Measurements from ENCODE around the gene PDLIM5.
"Not testable (repeated sequence)": the region's sequence is repeated elsewhere in the genome, so short reads cannot be mapped to it uniquely, and the experiment has no call there.

PDLIM5 gene

GRCh38 chr4:94472056-94472826 is 20.5 kb downstream of the PDLIM5 start:
- no peak for DNase-seq (ENCODE audit: low read depth, low spot score)
- Histone ChIP-seq H3K27ac (ENCODE audit: low read length) (no peak overlapping the region), H3K9me3 (ENCODE audit: control insufficient read depth, insufficient read depth, low read length) (no peaks in the 10 kb centered on the region), H3K4me3 (ENCODE audit: low read length) (no peak overlapping the region), H3K36me3 (ENCODE audit: control insufficient read depth, insufficient read depth, low read length) (no peaks in the 10 kb centered on the region), H3K27me3 (ENCODE audit: control insufficient read depth, insufficient read depth, low read length) (no peaks in the 10 kb centered on the region), H3K4me1 (ENCODE audit: control insufficient read depth, insufficient read depth, low read length) (no peaks in the 10 kb centered on the region)
- WGBS (ENCODE audit: insufficient coverage, insufficient read length) = no CpG with 5 or more reads among the region's 5 CpGs

GRCh38 chr4:94475050-94475449 is 23.3 kb downstream of the PDLIM5 start:
- Histone ChIP-seq H3K4me1 (ENCODE audit: control insufficient read depth, insufficient read depth, low read length) (peaks cover 1% of the 10 kb centered on the region; the same call in 1 of the 2 replicates), H3K27ac (ENCODE audit: low read length) (no peak overlapping the region), H3K9me3 (ENCODE audit: control insufficient read depth, insufficient read depth, low read length) (no peaks in the 10 kb centered on the region), H3K27me3 (ENCODE audit: control insufficient read depth, insufficient read depth, low read length) (no peaks in the 10 kb centered on the region), H3K36me3 (ENCODE audit: control insufficient read depth, insufficient read depth, low read length) (no peaks in the 10 kb centered on the region), H3K4me3 (ENCODE audit: low read length) (no peak overlapping the region)
- no CpG with 5 or more reads among the region's 2 CpGs for WGBS (ENCODE audit: insufficient coverage, insufficient read length)
- no peak for DNase-seq (ENCODE audit: low read depth, low spot score)

- no peaks in the 10 kb centered on the region for H3K27me3 ChIP-seq (ENCODE audit: control insufficient read depth, insufficient read depth, low read length)
- 100% methylated on average over 1 of the region's 2 CpGs for WGBS (ENCODE audit: insufficient coverage, insufficient read length)
- no peaks in the 10 kb centered on the region for H3K36me3 ChIP-seq (ENCODE audit: control insufficient read depth, insufficient read depth, low read length)
- peaks cover 1% of the 10 kb centered on the region; the same call in 1 of the 2 replicates for H3K4me1 ChIP-seq (ENCODE audit: control insufficient read depth, insufficient read depth, low read length)
- no peaks in the 10 kb centered on the region for H3K9me3 ChIP-seq (ENCODE audit: control insufficient read depth, insufficient read depth, low read length)
- no peak for DNase-seq (ENCODE audit: low read depth, low spot score)
- H3K4me3 ChIP-seq (ENCODE audit: low read length) = no peak overlapping the region
- H3K27ac ChIP-seq (ENCODE audit: low read length) = no peak overlapping the region
These were observed 24.1 kb downstream of the PDLIM5 start for GRCh38 chr4:94475794-94476193.

- Histone ChIP-seq H3K4me3 (ENCODE audit: low read length) (no peak overlapping the region), H3K36me3 (ENCODE audit: control insufficient read depth, insufficient read depth, low read length) (no peaks in the 10 kb centered on the region), H3K9me3 (ENCODE audit: control insufficient read depth, insufficient read depth, low read length) (no peaks in the 10 kb centered on the region), H3K27me3 (ENCODE audit: control insufficient read depth, insufficient read depth, low read length) (no peaks in the 10 kb centered on the region), H3K4me1 (ENCODE audit: control insufficient read depth, insufficient read depth, low read length) (peaks cover 1% of the 10 kb centered on the region; the same call in 1 of the 2 replicates), H3K27ac (ENCODE audit: low read length) (no peak overlapping the region)
- no CpG with 5 or more reads among the region's 2 CpGs for WGBS (ENCODE audit: insufficient coverage, insufficient read length)
- DNase-seq (ENCODE audit: low read depth, low spot score) = no peak
These were observed 25.5 kb downstream of the PDLIM5 start for GRCh38 chr4:94477227-94477626.

- not testable (repeated sequence) for DNase-seq (ENCODE audit: low read depth, low spot score); H3K9me3 ChIP-seq (ENCODE audit: control insufficient read depth, insufficient read depth, low read length); H3K4me3 ChIP-seq (ENCODE audit: low read length); H3K27me3 ChIP-seq (ENCODE audit: control insufficient read depth, insufficient read depth, low read length); H3K27ac ChIP-seq (ENCODE audit: low read length); H3K36me3 ChIP-seq (ENCODE audit: control insufficient read depth, insufficient read depth, low read length); H3K4me1 ChIP-seq (ENCODE audit: control insufficient read depth, insufficient read depth, low read length)
- WGBS (ENCODE audit: insufficient coverage, insufficient read length) = no CpG with 5 or more reads among the region's 3 CpGs
These were observed 27.1 kb downstream of the PDLIM5 start for GRCh38 chr4:94478805-94479204.

- Histone ChIP-seq H3K9me3 (ENCODE audit: control insufficient read depth, insufficient read depth, low read length) (no peaks in the 10 kb centered on the region), H3K36me3 (ENCODE audit: control insufficient read depth, insufficient read depth, low read length) (no peaks in the 10 kb centered on the region), H3K27ac (ENCODE audit: low read length) (no peak overlapping the region), H3K27me3 (ENCODE audit: control insufficient read depth, insufficient read depth, low read length) (no peaks in the 10 kb centered on the region), H3K4me3 (ENCODE audit: low read length) (no peak overlapping the region), H3K4me1 (ENCODE audit: control insufficient read depth, insufficient read depth, low read length) (peaks cover 1% of the 10 kb centered on the region; the same call in 1 of the 2 replicates)
- DNase-seq (ENCODE audit: low read depth, low spot score) = no peak
- WGBS (ENCODE audit: insufficient coverage, insufficient read length) = no CpG with 5 or more reads among the region's 5 CpGs
These were observed 27.8 kb downstream of the PDLIM5 start for GRCh38 chr4:94479358-94480141.

GRCh38 chr4:94480362-94480951 is 28.7 kb downstream of the PDLIM5 start:
- no peaks in the 10 kb centered on the region for H3K9me3 ChIP-seq (ENCODE audit: control insufficient read depth, insufficient read depth, low read length)
- WGBS (ENCODE audit: insufficient coverage, insufficient read length) = no CpG with 5 or more reads among the region's 2 CpGs
- DNase-seq (ENCODE audit: low read depth, low spot score) = no peak
- no peaks in the 10 kb centered on the region for H3K36me3 ChIP-seq (ENCODE audit: control insufficient read depth, insufficient read depth, low read length)
- H3K4me1 ChIP-seq (ENCODE audit: control insufficient read depth, insufficient read depth, low read length) = peaks cover 1% of the 10 kb centered on the region; the same call in 1 of the 2 replicates
- no peak overlapping the region for H3K27ac ChIP-seq (ENCODE audit: low read length)
- H3K4me3 ChIP-seq (ENCODE audit: low read length) = no peak overlapping the region
- H3K27me3 ChIP-seq (ENCODE audit: control insufficient read depth, insufficient read depth, low read length) = no peaks in the 10 kb centered on the region

- DNase-seq (ENCODE audit: low read depth, low spot score) = no peak
- H3K9me3 ChIP-seq (ENCODE audit: control insufficient read depth, insufficient read depth, low read length) = no peaks in the 10 kb centered on the region
- no peaks in the 10 kb centered on the region for H3K36me3 ChIP-seq (ENCODE audit: control insufficient read depth, insufficient read depth, low read length)
- WGBS (ENCODE audit: insufficient coverage, insufficient read length) = no CpG with 5 or more reads among the region's 4 CpGs
- H3K27ac ChIP-seq (ENCODE audit: low read length) = no peak overlapping the region
- no peak overlapping the region for H3K4me3 ChIP-seq (ENCODE audit: low read length)
- H3K4me1 ChIP-seq (ENCODE audit: control insufficient read depth, insufficient read depth, low read length) = no peaks in the 10 kb centered on the region; the same call in 1 of the 2 replicates
- no peaks in the 10 kb centered on the region for H3K27me3 ChIP-seq (ENCODE audit: control insufficient read depth, insufficient read depth, low read length)
These were observed 32.2 kb downstream of the PDLIM5 start for GRCh38 chr4:94483895-94484294.

GRCh38 chr4:94484818-94485217 is 33.1 kb downstream of the PDLIM5 start:
- no peaks in the 10 kb centered on the region for H3K27me3 ChIP-seq (ENCODE audit: control insufficient read depth, insufficient read depth, low read length)
- no peak overlapping the region for H3K4me3 ChIP-seq (ENCODE audit: low read length)
- WGBS (ENCODE audit: insufficient coverage, insufficient read length) = no CpG with 5 or more reads among the region's 2 CpGs
- no peaks in the 10 kb centered on the region; the same call in 1 of the 2 replicates for H3K4me1 ChIP-seq (ENCODE audit: control insufficient read depth, insufficient read depth, low read length)
- no peak for DNase-seq (ENCODE audit: low read depth, low spot score)
- H3K36me3 ChIP-seq (ENCODE audit: control insufficient read depth, insufficient read depth, low read length) = no peaks in the 10 kb centered on the region
- no peaks in the 10 kb centered on the region for H3K9me3 ChIP-seq (ENCODE audit: control insufficient read depth, insufficient read depth, low read length)
- no peak overlapping the region for H3K27ac ChIP-seq (ENCODE audit: low read length)

GRCh38 chr4:94486372-94486801 is 34.6 kb downstream of the PDLIM5 start:
- Histone ChIP-seq H3K36me3 (ENCODE audit: control insufficient read depth, insufficient read depth, low read length) (no peaks in the 10 kb centered on the region), H3K27me3 (ENCODE audit: control insufficient read depth, insufficient read depth, low read length) (no peaks in the 10 kb centered on the region), H3K9me3 (ENCODE audit: control insufficient read depth, insufficient read depth, low read length) (no peaks in the 10 kb centered on the region), H3K4me1 (ENCODE audit: control insufficient read depth, insufficient read depth, low read length) (no peaks in the 10 kb centered on the region), H3K27ac (ENCODE audit: low read length) (no peak overlapping the region), H3K4me3 (ENCODE audit: low read length) (no peak overlapping the region)
- WGBS (ENCODE audit: insufficient coverage, insufficient read length) = no CpG with 5 or more reads among the region's 2 CpGs
- no peak for DNase-seq (ENCODE audit: low read depth, low spot score)
